ENCODE results near the gene LRRFIP1.

Gene LRRFIP1

GRCh38 chr2:237718277-237718634, 90.9 kb downstream of the LRRFIP1 start:
- no peak overlapping the region for H3K27ac ChIP-seq (replicated peaks)
- TF ChIP-seq SPI1 (IDR thresholded peaks at IDR 0.05; ENCODE audit: borderline replicate concordance, low read depth) (no peak), POLR2AphosphoS5 (IDR thresholded peaks at IDR 0.05; ENCODE audit: low read depth) (no peak), GABPA (IDR thresholded peaks at IDR 0.05; ENCODE audit: low read depth) (no peak), REST (IDR thresholded peaks at IDR 0.05; ENCODE audit: insufficient replicate concordance, low read depth) (no peak), CTCF (IDR thresholded peaks at IDR 0.05; ENCODE audit: insufficient read depth, low read length) (no peak)
- no peaks in the 10 kb centered on the region for H3K27me3 ChIP-seq (ENCODE audit: insufficient read depth, poor library complexity, severe bottlenecking)
- no peak overlapping the region for H3K4me3 ChIP-seq (replicated peaks; ENCODE audit: insufficient read depth, low read length)
- DNase-seq (ENCODE audit: low read depth in 1 of 2, low spot score in 1 of 2) = no peak

GRCh38 chr2:237720444-237720843, 93.1 kb downstream of the LRRFIP1 start:
- Histone ChIP-seq H3K27ac (replicated peaks) (no peak overlapping the region), H3K4me3 (replicated peaks; ENCODE audit: insufficient read depth, low read length) (no peak overlapping the region), H3K27me3 (ENCODE audit: insufficient read depth, poor library complexity, severe bottlenecking) (no peaks in the 10 kb centered on the region)
- DNase-seq (ENCODE audit: low read depth in 1 of 2, low spot score in 1 of 2) = no peak
- no peak for TF ChIP-seq CTCF (IDR thresholded peaks at IDR 0.05; ENCODE audit: insufficient read depth, low read length)
- TF ChIP-seq GABPA (IDR thresholded peaks at IDR 0.05; ENCODE audit: low read depth) = no peak
- no peak for TF ChIP-seq REST (IDR thresholded peaks at IDR 0.05; ENCODE audit: insufficient replicate concordance, low read depth)

- Histone ChIP-seq H3K27me3 (ENCODE audit: insufficient read depth, poor library complexity, severe bottlenecking) (no peaks in the 10 kb centered on the region), H3K4me3 (replicated peaks; ENCODE audit: insufficient read depth, low read length) (no peak overlapping the region), H3K27ac (replicated peaks) (no peak overlapping the region)
- DNase-seq (ENCODE audit: low read depth in 1 of 2, low spot score in 1 of 2) = no peak
- TF ChIP-seq GABPA (IDR thresholded peaks at IDR 0.05; ENCODE audit: low read depth) (no peak), REST (IDR thresholded peaks at IDR 0.05; ENCODE audit: insufficient replicate concordance, low read depth) (no peak), SPI1 (IDR thresholded peaks at IDR 0.05; ENCODE audit: borderline replicate concordance, low read depth) (no peak), POLR2AphosphoS5 (IDR thresholded peaks at IDR 0.05; ENCODE audit: low read depth) (no peak), CTCF (IDR thresholded peaks at IDR 0.05; ENCODE audit: insufficient read depth, low read length) (no peak)
Measured at GRCh38 chr2:237720957-237721356, 93.6 kb downstream of the LRRFIP1 start.
